HCT116 (cell line): ENCODE measurements around the gene WASF1. TPM values are rescaled to one million over a fixed set of nuclear protein-coding genes. Genes with fewer than 3 reads are reported as not detected.

Experiments used
- ATAC-seq: fragments of 200-7000 bp; cut with Tn5 transposase; 2 replicates; pipeline ENCODE4 v1.9.1; 2020; ENCODE audit warnings: mild to moderate bottlenecking, moderate library complexity
- BruUV-seq: library from RNA; stranded (reverse); fragments of 400-500 nt; replicated peaks from 2 replicates; lab custom pipeline; 2021; lab: Mats Ljungman, UMichigan
- CTCF ChIA-PET: fragments of 300-600 bp; sonication (Branson Sonifier 250); formaldehyde crosslinking; loops from one replicate; lab custom pipeline; 2021; ENCODE audit warnings: antibody characterized with exemption; lab: Charles Lee
- POLR2A ChIA-PET: fragments of 300-600, 350-600 bp; sonication (Branson Sonifier 250); formaldehyde crosslinking; loops from one replicate; lab custom pipeline; 2021; ENCODE audit warnings: antibody characterized with exemption; lab: Charles Lee
- RAD21 ChIA-PET, 2 experiments: fragments of 300-600 bp; sonication (Branson Sonifier 250); formaldehyde crosslinking; loops; one replicate each; lab custom pipeline; 2023; ENCODE audit warnings: low total read pairs in 2 of 2; ENCODE audit not compliant: uncharacterized antibody in 2 of 2, unreplicated experiment in 2 of 2, low non-redundant PET in 1 of 2; lab: Charles Lee
- DNase-seq: peaks from one replicate; pipeline ENCODE4 v3.0.0-alpha.2; 2010; ENCODE audit warnings: low read depth, low spot score
- H2AFZ ChIP-seq: fragments of 200-600 bp; shearing (Covaris generic), sonication (generic); 2 replicates; pipeline ENCODE4 v1.6.1; 2017; ENCODE audit warnings: low read depth, mixed run types, mixed read lengths, antibody characterized with exemption, low read length; ENCODE audit not compliant: poor library complexity, severe bottlenecking
- H3K27ac ChIP-seq: 2 replicates; pipeline ENCODE4 v1.5.1; 2012; ENCODE audit warnings: low read depth, low read length
- H3K27me3 ChIP-seq: fragments of 200-600 bp; sonication (generic); 2 replicates; pipeline ENCODE4 v1.6.1; 2016; ENCODE audit warnings: mixed run types, low read length, mixed read lengths; ENCODE audit not compliant: insufficient read depth
- H3K36me3 ChIP-seq, 2 experiments: fragments of 200-500 bp in 1 of 2; fragments of 200-600 bp in 1 of 2; sonication (Bioruptor generic) in 1 of 2; sonication (generic) in 1 of 2; 2 replicates each; pipeline versions ENCODE4 v1.5.1 to v1.6.1; 2014 to 2016; ENCODE audit warnings: low read length in 2 of 2, inconsistent platforms in 1 of 2, mixed read lengths in 1 of 2, mixed run types in 1 of 2; ENCODE audit not compliant: insufficient read depth in 2 of 2, control insufficient read depth in 1 of 2
- H3K4me1 ChIP-seq, 2 experiments: fragments of 200-600 bp in 1 of 2; sonication (generic) in 1 of 2; 2 replicates each; pipeline versions ENCODE4 v1.5.1 to v1.6.1; 2012 to 2017; ENCODE audit warnings: low read length in 2 of 2, inconsistent platforms in 1 of 2, mild to moderate bottlenecking in 1 of 2, mixed read lengths in 1 of 2, mixed run types in 1 of 2, moderate library complexity in 1 of 2; ENCODE audit not compliant: insufficient read depth in 2 of 2, control insufficient read depth in 1 of 2
- H3K4me2 ChIP-seq: fragments of 200-600 bp; sonication (generic); 2 replicates; pipeline ENCODE4 v1.6.1; 2017; ENCODE audit warnings: mixed run types, low read length, mixed read lengths
- H3K4me3 ChIP-seq, 2 experiments: fragments of 200-600 bp in 1 of 2; sonication (generic) in 1 of 2; replicated peaks in 1 of 2; 2 replicates each; pipeline ENCODE4 v1.5.1; 2011 to 2016; ENCODE audit warnings: low read length in 2 of 2, control low read depth in 1 of 2, low read depth in 1 of 2, mild to moderate bottlenecking in 1 of 2, mixed read lengths in 1 of 2, mixed run types in 1 of 2
- H3K79me2 ChIP-seq: fragments of 200-600 bp; sonication (generic); 2 replicates; pipeline ENCODE4 v1.6.1; 2017; ENCODE audit warnings: mild to moderate bottlenecking, mixed run types, low read length, moderate library complexity, mixed read lengths; ENCODE audit not compliant: insufficient read depth
- H3K9ac ChIP-seq: fragments of 200-600 bp; sonication (generic); 2 replicates; pipeline ENCODE4 v1.6.1; 2016; ENCODE audit warnings: low read length, mixed read lengths
- H3K9me2 ChIP-seq: fragments of 200-600 bp; sonication (generic), shearing (Covaris generic); 2 replicates; pipeline ENCODE4 v1.6.1; 2017; ENCODE audit warnings: mixed run types, mild to moderate bottlenecking, moderate library complexity; ENCODE audit not compliant: insufficient read depth
- H3K9me3 ChIP-seq, 2 experiments: fragments of 200-500 bp in 1 of 2; fragments of 200-600 bp in 1 of 2; sonication (Bioruptor generic) in 1 of 2; sonication (generic) in 1 of 2; 2 replicates each; pipeline ENCODE4 v1.6.1; 2014 to 2017; ENCODE audit warnings: low read length in 2 of 2, mixed read lengths in 2 of 2, inconsistent platforms in 1 of 2, low read depth in 1 of 2, mild to moderate bottlenecking in 1 of 2, mixed run types in 1 of 2, moderate library complexity in 1 of 2; ENCODE audit not compliant: control insufficient read depth in 1 of 2, insufficient read depth in 1 of 2
- H4K20me1 ChIP-seq: fragments of 200-600 bp; sonication (generic), shearing (Covaris generic); 2 replicates; pipeline ENCODE4 v1.6.1; 2017; ENCODE audit warnings: mixed run types, mild to moderate bottlenecking, moderate library complexity; ENCODE audit not compliant: insufficient read depth
- ATF3 ChIP-seq: IDR thresholded peaks from 2 replicates; pipeline ENCODE4 v1.6.1; 2012
- CBX3 ChIP-seq: IDR thresholded peaks from 2 replicates; pipeline ENCODE4 v1.6.1; 2012; ENCODE audit warnings: low read depth
- CEBPB ChIP-seq: IDR thresholded peaks from 2 replicates; pipeline ENCODE4 v1.6.1; 2012; ENCODE audit warnings: low read depth
- CTCF ChIP-seq, 3 experiments: fragments of 200-600 bp in 1 of 3; sonication (generic) in 1 of 3; IDR thresholded peaks in 2 of 3; conservative IDR thresholded peaks in 1 of 3; 2 replicates each; pipeline ENCODE4 v1.5.1; 2012 to 2017; ENCODE audit warnings: low read depth in 2 of 3, low read length in 2 of 3, antibody characterized with exemption in 1 of 3, borderline replicate concordance in 1 of 3, control low read depth in 1 of 3, mild to moderate bottlenecking in 1 of 3, mixed read lengths in 1 of 3, mixed run types in 1 of 3, moderate library complexity in 1 of 3; ENCODE audit not compliant: insufficient read depth in 1 of 3
- ELF1 ChIP-seq: IDR thresholded peaks from 2 replicates; pipeline ENCODE4 v1.6.1; 2012; ENCODE audit warnings: low read depth, borderline replicate concordance
- EZH2 ChIP-seq: fragments of 200-600 bp; sonication (generic); IDR thresholded peaks from 2 replicates; pipeline ENCODE4 v1.6.1; 2017; ENCODE audit warnings: antibody characterized with exemption, mixed run types
- EZH2phosphoT487 ChIP-seq: fragments of 200-600 bp; IDR thresholded peaks from 2 replicates; pipeline ENCODE4 v1.6.1; 2018; ENCODE audit warnings: antibody characterized with exemption, borderline replicate concordance
- FOSL1 ChIP-seq: IDR thresholded peaks from 2 replicates; pipeline ENCODE4 v1.6.1; 2012; ENCODE audit warnings: low read depth
- JUND ChIP-seq: IDR thresholded peaks from 2 replicates; pipeline ENCODE4 v1.6.1; 2012
- MAX ChIP-seq: IDR thresholded peaks from 2 replicates; pipeline ENCODE4 v1.6.1; 2012
- RAD21 ChIP-seq: IDR thresholded peaks from 2 replicates; pipeline ENCODE4 v1.6.1; 2012; ENCODE audit warnings: low read depth, mild to moderate bottlenecking
- REST ChIP-seq: IDR thresholded peaks from 2 replicates; pipeline ENCODE4 v1.6.1; 2012; ENCODE audit warnings: low read depth
- SP1 ChIP-seq: IDR thresholded peaks from 2 replicates; pipeline ENCODE4 v1.6.1; 2012; ENCODE audit warnings: low read depth
- SRF ChIP-seq: IDR thresholded peaks from 2 replicates; pipeline ENCODE4 v1.6.1; 2012; ENCODE audit warnings: low read depth
- TCF7L2 ChIP-seq: IDR thresholded peaks from 2 replicates; pipeline ENCODE4 v1.7.0; 2011; ENCODE audit warnings: borderline replicate concordance, inconsistent platforms; ENCODE audit not compliant: insufficient read depth, insufficient read length; ENCODE audit errors: extremely low read depth
- YY1 ChIP-seq: IDR thresholded peaks from 2 replicates; pipeline ENCODE4 v1.6.1; 2011; ENCODE audit warnings: low read length, low read depth, moderate library complexity, mild to moderate bottlenecking; ENCODE audit not compliant: insufficient replicate concordance; ENCODE audit errors: extremely low read depth
- ZBTB33 ChIP-seq: IDR thresholded peaks from 2 replicates; pipeline ENCODE4 v1.6.1; 2011; ENCODE audit warnings: mild to moderate bottlenecking, low read length, moderate library complexity; ENCODE audit not compliant: insufficient replicate concordance; ENCODE audit errors: extremely low read depth
- ZFX ChIP-seq: fragments of 450-650 bp; IDR thresholded peaks from 2 replicates; pipeline ENCODE4 v1.6.1; 2017
- ZNF274 ChIP-seq: fragments of 200-500 bp; sonication (Bioruptor generic); IDR thresholded peaks from 2 replicates; pipeline ENCODE4 v1.6.1; 2014; ENCODE audit warnings: mild to moderate bottlenecking, low read depth, low read length, inconsistent platforms
- intact Hi-C: fragments of 100-400 bp; cut with micrococcal nuclease; formaldehyde crosslinking; loops from 2 replicates; pipeline ENCODE4 v1.10.0; 2022
- total RNA-seq: library from RNA; stranded (reverse); gene quantifications from one replicate; pipeline ENCODE4 v1.2.1, GENCODE V29; 2021; ENCODE audit not compliant: unreplicated experiment

Gene WASF1
- total RNA-seq, 1 experiment from 2014 or later, result 25.9 TPM

GRCh38 chr6:110102411-110102810, 77.1 kb downstream of the WASF1 start:
- Histone ChIP-seq H2AFZ (no peak overlapping the region), H3K9me2 (no peaks in the 10 kb centered on the region), H3K4me2 (no peak overlapping the region), H4K20me1 (no peaks in the 10 kb centered on the region), H3K27me3 (no peaks in the 10 kb centered on the region), H3K36me3 (peaks cover 0 to 11% of the 10 kb centered on the region in 2 experiments; a peak in 2 of 4 replicates), H3K79me2 (no peaks in the 10 kb centered on the region), H3K4me1 (no peaks in the 10 kb centered on the region), H3K4me3 (no peak overlapping the region), H3K27ac (no peak overlapping the region), H3K9me3 (no peaks in the 10 kb centered on the region), H3K9ac (no peak overlapping the region)
- no peak for DNase-seq
- ATAC-seq, result no peak
- POLR2A ChIA-PET, result no interaction called here
- TF ChIP-seq ZFX, result no peak
- TF ChIP-seq ZNF274, result no peak
- TF ChIP-seq TCF7L2, result no peak
- TF ChIP-seq EZH2phosphoT487, result no peak
- TF ChIP-seq MAX, result no peak
- no peak for TF ChIP-seq CBX3
- no peak for TF ChIP-seq YY1
- no peak for TF ChIP-seq JUND
- no peak for TF ChIP-seq ZBTB33
- no peak for TF ChIP-seq REST
- TF ChIP-seq EZH2, result no peak
- no peak for TF ChIP-seq CTCF (IDR thresholded peaks at IDR 0.05 in 2 of 3, conservative IDR thresholded peaks at IDR 0.05 in 1 of 3; ENCODE audit: borderline replicate concordance in 1 of 3, insufficient read depth in 1 of 3, low read depth in 2 of 3, low read length in 2 of 3)
- TF ChIP-seq CEBPB, result no peak
- no peak for TF ChIP-seq ATF3
- TF ChIP-seq FOSL1, result no peak
- TF ChIP-seq ELF1, result no peak
- no peak for TF ChIP-seq SP1
- TF ChIP-seq RAD21, result no peak
- TF ChIP-seq SRF, result no peak
- CTCF ChIA-PET, result no interaction called here
- RAD21 ChIA-PET, result no interaction called here
- no TSS peak for BruUV-seq
- intact Hi-C loops, result no loop called here
